Stomach (tissue), 4 donors: Measurements from ENCODE around the gene RBSN.

Experiments
- POLR2A ChIP-seq, 4 donors: fragments of 450-650 bp; IDR thresholded peaks; one replicate each; pipeline ENCODE4 v1.6.1; 2016; ENCODE audit warnings: antibody characterized with exemption in 4 of 4, control low read depth in 2 of 4, mild to moderate bottlenecking in 1 of 4, moderate library complexity in 1 of 4
- TF ChIP-seq, protein P1 (sequence below), 7 experiments: fragments of 450-650 bp in 4 of 7; fragments of 200-600 bp in 3 of 7; sonication (generic) in 3 of 7; IDR thresholded peaks; one replicate each; pipeline ENCODE4 v1.5.1; 2016 to 2019; ENCODE audit warnings: antibody characterized with exemption in 7 of 7, control low read depth in 2 of 7, mild to moderate bottlenecking in 1 of 7

DNA sequence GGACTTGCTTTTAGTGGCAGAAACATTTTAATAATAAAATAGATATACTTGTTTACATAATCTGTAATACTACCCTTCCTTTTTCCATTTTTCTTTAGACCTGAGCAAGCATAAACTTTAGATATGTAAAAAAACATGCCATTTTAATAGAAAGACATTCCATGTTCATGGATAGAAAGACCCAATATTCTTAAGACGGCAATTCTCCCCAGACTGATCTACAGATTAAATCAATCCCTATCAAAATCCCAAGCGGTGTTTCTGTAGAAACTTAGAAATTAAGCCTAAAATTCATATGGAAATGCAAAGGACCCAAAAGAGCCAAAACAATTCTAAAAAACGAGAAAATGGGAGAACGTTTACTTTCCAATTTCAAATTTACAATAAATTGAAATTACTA lies 45.4 kb downstream of the RBSN start:
- TF ChIP-seq, protein P1, sequence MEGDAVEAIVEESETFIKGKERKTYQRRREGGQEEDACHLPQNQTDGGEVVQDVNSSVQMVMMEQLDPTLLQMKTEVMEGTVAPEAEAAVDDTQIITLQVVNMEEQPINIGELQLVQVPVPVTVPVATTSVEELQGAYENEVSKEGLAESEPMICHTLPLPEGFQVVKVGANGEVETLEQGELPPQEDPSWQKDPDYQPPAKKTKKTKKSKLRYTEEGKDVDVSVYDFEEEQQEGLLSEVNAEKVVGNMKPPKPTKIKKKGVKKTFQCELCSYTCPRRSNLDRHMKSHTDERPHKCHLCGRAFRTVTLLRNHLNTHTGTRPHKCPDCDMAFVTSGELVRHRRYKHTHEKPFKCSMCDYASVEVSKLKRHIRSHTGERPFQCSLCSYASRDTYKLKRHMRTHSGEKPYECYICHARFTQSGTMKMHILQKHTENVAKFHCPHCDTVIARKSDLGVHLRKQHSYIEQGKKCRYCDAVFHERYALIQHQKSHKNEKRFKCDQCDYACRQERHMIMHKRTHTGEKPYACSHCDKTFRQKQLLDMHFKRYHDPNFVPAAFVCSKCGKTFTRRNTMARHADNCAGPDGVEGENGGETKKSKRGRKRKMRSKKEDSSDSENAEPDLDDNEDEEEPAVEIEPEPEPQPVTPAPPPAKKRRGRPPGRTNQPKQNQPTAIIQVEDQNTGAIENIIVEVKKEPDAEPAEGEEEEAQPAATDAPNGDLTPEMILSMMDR (IDR thresholded peaks at IDR 0.05), result no peak
- no peak for TF ChIP-seq POLR2A (IDR thresholded peaks at IDR 0.05)
